Neutrophil (primary cell): ENCODE data around the gene EMSY.

Experiments
- H3K27ac ChIP-seq: fragments of 200-600 bp; sonication (generic); 2 replicates; pipeline ENCODE4 v1.5.1; 2016; ENCODE audit warnings: mild to moderate bottlenecking, moderate library complexity
- H3K27me3 ChIP-seq: fragments of 200-600 bp; sonication (generic); 2 replicates; pipeline ENCODE4 v1.6.0; 2016; ENCODE audit warnings: mild to moderate bottlenecking
- H3K36me3 ChIP-seq: fragments of 200-600 bp; sonication (generic); 2 replicates; pipeline ENCODE4 v1.5.1; 2017
- H3K4me1 ChIP-seq, 2 experiments: fragments of 200-600 bp in 1 of 2; sonication (generic) in 1 of 2; 1 replicate in 1 of 2; 2 replicates in 1 of 2; pipeline versions ENCODE4 v1.5.1 to v1.6.1; 2013 to 2016; ENCODE audit warnings: low read depth in 1 of 2, low read length in 1 of 2, mild to moderate bottlenecking in 1 of 2, moderate library complexity in 1 of 2; ENCODE audit not compliant: control insufficient read depth in 1 of 2, insufficient read depth in 1 of 2
- H3K4me3 ChIP-seq, 2 experiments: fragments of 200-600 bp in 1 of 2; sonication (generic) in 1 of 2; 1 replicate in 1 of 2; 2 replicates in 1 of 2; pipeline ENCODE4 v1.5.1; 2013 to 2016; ENCODE audit warnings: low read depth in 1 of 2, low read length in 1 of 2, mild to moderate bottlenecking in 1 of 2, moderate library complexity in 1 of 2
- H3K9me3 ChIP-seq: fragments of 200-600 bp; sonication (generic); 2 replicates; pipeline ENCODE4 v1.5.1; 2016
- CTCF ChIP-seq: fragments of 200-600 bp; sonication (generic); IDR thresholded peaks from 2 replicates; pipeline ENCODE4 v1.5.1; 2016; ENCODE audit warnings: antibody characterized with exemption

Gene EMSY

GRCh38 chr11:76588455-76589325, 143.9 kb downstream of the EMSY start:
- Histone ChIP-seq H3K4me3 (no peak overlapping the region), H3K4me1 (peaks cover 4% of the 10 kb centered on the region in 2 experiments), H3K27ac (no peak overlapping the region), H3K36me3 (no peaks in the 10 kb centered on the region), H3K9me3 (no peaks in the 10 kb centered on the region), H3K27me3 (no peaks in the 10 kb centered on the region)
- no peak for TF ChIP-seq CTCF

- no peaks in the 10 kb centered on the region for H3K36me3 ChIP-seq
- H3K4me3 ChIP-seq, result no peak overlapping the region
- H3K27ac ChIP-seq, result no peak overlapping the region
- no peaks in the 10 kb centered on the region for H3K9me3 ChIP-seq
- H3K4me1 ChIP-seq, result peaks cover 4% of the 10 kb centered on the region in 2 experiments
- TF ChIP-seq CTCF, result no peak
- H3K27me3 ChIP-seq, result no peaks in the 10 kb centered on the region
Measured at GRCh38 chr11:76589477-76589876, 144.7 kb downstream of the EMSY start.

GRCh38 chr11:76589964-76590950, 145.4 kb downstream of the EMSY start:
- Histone ChIP-seq H3K4me1 (peaks cover 4% of the 10 kb centered on the region in 2 experiments), H3K9me3 (no peaks in the 10 kb centered on the region), H3K36me3 (no peaks in the 10 kb centered on the region), H3K4me3 (no peak overlapping the region), H3K27me3 (no peaks in the 10 kb centered on the region), H3K27ac (no peak overlapping the region)
- no peak for TF ChIP-seq CTCF

- no peaks in the 10 kb centered on the region for H3K27me3 ChIP-seq
- no peak overlapping the region for H3K4me3 ChIP-seq
- H3K4me1 ChIP-seq, result peaks cover 4% of the 10 kb centered on the region in 2 experiments
- no peaks in the 10 kb centered on the region for H3K9me3 ChIP-seq
- no peak for TF ChIP-seq CTCF
- H3K36me3 ChIP-seq, result no peaks in the 10 kb centered on the region
- no peak overlapping the region for H3K27ac ChIP-seq
Measured at GRCh38 chr11:76591416-76591815, 146.6 kb downstream of the EMSY start.

GRCh38 chr11:76592025-76592914, 147.5 kb downstream of the EMSY start:
- H3K27me3 ChIP-seq, result no peaks in the 10 kb centered on the region
- H3K36me3 ChIP-seq, result no peaks in the 10 kb centered on the region
- TF ChIP-seq CTCF, result no peak
- no peaks in the 10 kb centered on the region for H3K9me3 ChIP-seq
- peaks cover 4% of the 10 kb centered on the region in 2 experiments for H3K4me1 ChIP-seq
- no peak overlapping the region for H3K27ac ChIP-seq
- no peak overlapping the region for H3K4me3 ChIP-seq
